A549 (cell line): ENCODE measurements around the gene OPTN. TPM values are rescaled to one million over a fixed set of nuclear protein-coding genes. Genes with fewer than 3 reads are reported as not detected.

ENCODE experiments used
- ATAC-seq, 2 experiments: fragments of 200-7000 bp in 1 of 2; fragments of >200 bp in 1 of 2; cut with Nextera tagmentation in 1 of 2; cut with Tn5 transposase in 1 of 2; 3 replicates each; pipeline versions ENCODE4 v1.8.0 to v1.9.1; 2018 to 2020; ENCODE audit warnings: mild to moderate bottlenecking in 1 of 2, moderate library complexity in 1 of 2
- CTCF ChIA-PET: fragments of 300-600 bp; sonication (Branson Sonifier 250); formaldehyde crosslinking; extraction: SDS; loops from one replicate; lab custom pipeline; 2021; ENCODE audit warnings: antibody characterized with exemption, inconsistent platforms; lab: Yijun Ruan, JAX
- POLR2A ChIA-PET: fragments of 350-600 bp; formaldehyde crosslinking; extraction: SDS; loops from one replicate; lab custom pipeline; 2021; ENCODE audit warnings: antibody characterized with exemption, inconsistent platforms; lab: Yijun Ruan, JAX
- DNase-seq, 2 experiments: peaks; one replicate each; pipeline versions ENCODE4 v3.0.0 to v3.0.0-alpha.2; 2011 to 2016; ENCODE audit warnings: low read depth in 1 of 2, low spot score in 1 of 2
- FAIRE-seq: peaks from 2 replicates; lab custom pipeline; 2011; peaks lifted over from hg19 to GRCh38; lab: Jason Lieb, UNC
- H3K27ac ChIP-seq, 2 experiments: fragments of >200 bp; sonication (Bioruptor Twin); formaldehyde crosslinking; 3 replicates each; pipeline ENCODE4 v1.5.1; 2016 to 2017
- H3K4me1 ChIP-seq: fragments of >200 bp; sonication (Bioruptor Twin); formaldehyde crosslinking; 3 replicates; pipeline ENCODE4 v1.6.1; 2016
- H3K4me2 ChIP-seq: fragments of >200 bp; sonication (Bioruptor Twin); formaldehyde crosslinking; 3 replicates; pipeline ENCODE4 v1.6.1; 2016
- H3K4me3 ChIP-seq: fragments of >200 bp; sonication (Bioruptor Twin); formaldehyde crosslinking; 3 replicates; pipeline ENCODE4 v1.5.1; 2016
- H3K9me3 ChIP-seq: fragments of >200 bp; sonication (Bioruptor Twin); formaldehyde crosslinking; 3 replicates; pipeline ENCODE4 v1.6.1; 2016
- BHLHE40 ChIP-seq: IDR thresholded peaks from 2 replicates; pipeline ENCODE4 v1.6.1; 2012; ENCODE audit warnings: low read depth, low read length, inconsistent platforms
- CHD2 ChIP-seq: fragments of 150-350 bp; IDR thresholded peaks from 2 replicates; pipeline ENCODE4 v1.6.1; 2014; ENCODE audit warnings: low read length; ENCODE audit not compliant: partially characterized antibody
- ELK1 ChIP-seq: fragments of 150-350 bp; IDR thresholded peaks from 2 replicates; pipeline ENCODE4 v1.6.1; 2014; ENCODE audit warnings: low read depth, mild to moderate bottlenecking, low read length
- FOSB ChIP-seq: fragments of 250-450 bp; sonication (Bioruptor Pico); IDR thresholded peaks from 2 replicates; pipeline ENCODE4 v1.5.0; 2020; ENCODE audit warnings: mild to moderate bottlenecking, moderate library complexity
- FOSL2 ChIP-seq, 2 experiments: fragments of 450-650 bp in 1 of 2; fragments of >200 bp in 1 of 2; sonication (Bioruptor Twin) in 1 of 2; formaldehyde crosslinking; IDR thresholded peaks; 2 replicates each; pipeline versions ENCODE4 v1.5.0 to v1.6.1; 2016 to 2020; ENCODE audit warnings: mild to moderate bottlenecking in 1 of 2, moderate library complexity in 1 of 2
- GATA3 ChIP-seq: IDR thresholded peaks from 2 replicates; pipeline ENCODE4 v1.6.1; 2012; ENCODE audit warnings: borderline replicate concordance
- HOXB5 ChIP-seq: fragments of 250-450 bp; sonication (Bioruptor Pico); IDR thresholded peaks from 2 replicates; pipeline ENCODE4 v1.5.0; 2020; ENCODE audit warnings: mild to moderate bottlenecking, moderate library complexity
- JUN ChIP-seq, 2 experiments: fragments of >200 bp; sonication (Bioruptor Twin); formaldehyde crosslinking; IDR thresholded peaks; 2 replicates in 1 of 2; 3 replicates in 1 of 2; pipeline ENCODE4 v1.6.1; 2016 to 2017
- NFE2L2 ChIP-seq: fragments of 150-350 bp; conservative IDR thresholded peaks from 2 replicates; pipeline ENCODE4 v1.6.1; 2014; ENCODE audit warnings: low read length
- RAD21 ChIP-seq, 2 experiments: fragments of >200 bp in 1 of 2; sonication (Bioruptor Twin) in 1 of 2; formaldehyde crosslinking in 1 of 2; IDR thresholded peaks in 1 of 2; conservative IDR thresholded peaks in 1 of 2; 2 replicates in 1 of 2; 3 replicates in 1 of 2; pipeline ENCODE4 v1.6.1; 2012 to 2018; ENCODE audit warnings: inconsistent platforms in 1 of 2
- RARB ChIP-seq: fragments of 250-450 bp; sonication (Bioruptor Pico); IDR thresholded peaks from 2 replicates; pipeline ENCODE4 v1.8.0; 2021; ENCODE audit warnings: mild to moderate bottlenecking, moderate library complexity
- RCOR1 ChIP-seq: fragments of 150-350 bp; IDR thresholded peaks from 2 replicates; pipeline ENCODE4 v1.6.1; 2014; ENCODE audit warnings: antibody characterized with exemption, low read length, low read depth
- REST ChIP-seq: fragments of 200-600 bp; sonication (generic); IDR thresholded peaks from 2 replicates; pipeline ENCODE4 v1.6.1; 2016; ENCODE audit warnings: antibody characterized with exemption, mild to moderate bottlenecking, moderate library complexity
- SMC3 ChIP-seq: fragments of >200 bp; sonication (Bioruptor Twin); formaldehyde crosslinking; IDR thresholded peaks from 3 replicates; pipeline ENCODE4 v1.6.1; 2018; ENCODE audit warnings: inconsistent platforms
- TFCP2L1 ChIP-seq: fragments of 250-450 bp; sonication (Bioruptor Pico); IDR thresholded peaks from 2 replicates; pipeline ENCODE4 v1.5.0; 2021; ENCODE audit warnings: mild to moderate bottlenecking
- WGBS: methylation state at CpG from one replicate; pipeline ENCODE4 v1.1.6; 2017; ENCODE audit errors: missing lambda C conversion rate; 5-methylcytosine and 5-hydroxymethylcytosine counted together
- polyA plus RNA-seq, 4 experiments: library from polyadenylated mRNA; depleted of rRNA in 3 of 4; stranded (reverse); fragments of >200 nt; fragmentation: RNase III in 1 of 4; extraction: RNeasy Plus Mini Kit Qiagen cat#74134 plus additional on column Dnase treatment in 1 of 4; gene quantifications; 2 replicates in 3 of 4; 3 replicates in 1 of 4; pipeline ENCODE4 v1.2.3, GENCODE V29; 2011 to 2017
- TF ChIP-seq, protein P1 (sequence below): fragments of >200 bp; sonication (Bioruptor Twin); formaldehyde crosslinking; IDR thresholded peaks from 3 replicates; pipeline ENCODE4 v1.5.1; 2016
- TF ChIP-seq, protein P2 (sequence below): fragments of 450-650 bp; IDR thresholded peaks from 2 replicates; pipeline ENCODE4 v1.6.1; 2014; ENCODE audit warnings: antibody characterized with exemption

OPTN gene
- polyA plus RNA-seq, 2 of the 4 experiments (the other 2 are of a cell fraction) = 31.8 to 33.2 TPM

GRCh38 chr10:13074563-13075451 is 25.2 kb upstream of the OPTN start:
- ATAC-seq = peak; percentile 99 to 100
- no peak overlapping the region for H3K27ac ChIP-seq
- H3K4me2 ChIP-seq = peak overlapping the region; percentile 47
- peak; percentile 79 for FAIRE-seq
- peak; percentile 76 to 81 for DNase-seq
- no peaks in the 10 kb centered on the region; the same call in 2 of the 3 replicates for H3K4me1 ChIP-seq
- H3K9me3 ChIP-seq = peaks cover 11% of the 10 kb centered on the region; the same call in 2 of the 3 replicates
- POLR2A ChIA-PET = no interaction called here
- TF ChIP-seq SMC3 (peak; percentile 85), RARB (CRISPR knock-in tag) (no peak), TFCP2L1 (CRISPR knock-in tag) (no peak), BHLHE40 (no peak), NFE2L2 (no peak), RAD21 (conservative IDR thresholded peaks at IDR 0.05 in 1 of 2, IDR thresholded peaks at IDR 0.05 in 1 of 2) (peak; percentile 95 to 96), ELK1 (no peak), CHD2 (no peak), JUN (IDR thresholded peaks at IDR 0.05) (no peak)
- TF ChIP-seq, protein P1, sequence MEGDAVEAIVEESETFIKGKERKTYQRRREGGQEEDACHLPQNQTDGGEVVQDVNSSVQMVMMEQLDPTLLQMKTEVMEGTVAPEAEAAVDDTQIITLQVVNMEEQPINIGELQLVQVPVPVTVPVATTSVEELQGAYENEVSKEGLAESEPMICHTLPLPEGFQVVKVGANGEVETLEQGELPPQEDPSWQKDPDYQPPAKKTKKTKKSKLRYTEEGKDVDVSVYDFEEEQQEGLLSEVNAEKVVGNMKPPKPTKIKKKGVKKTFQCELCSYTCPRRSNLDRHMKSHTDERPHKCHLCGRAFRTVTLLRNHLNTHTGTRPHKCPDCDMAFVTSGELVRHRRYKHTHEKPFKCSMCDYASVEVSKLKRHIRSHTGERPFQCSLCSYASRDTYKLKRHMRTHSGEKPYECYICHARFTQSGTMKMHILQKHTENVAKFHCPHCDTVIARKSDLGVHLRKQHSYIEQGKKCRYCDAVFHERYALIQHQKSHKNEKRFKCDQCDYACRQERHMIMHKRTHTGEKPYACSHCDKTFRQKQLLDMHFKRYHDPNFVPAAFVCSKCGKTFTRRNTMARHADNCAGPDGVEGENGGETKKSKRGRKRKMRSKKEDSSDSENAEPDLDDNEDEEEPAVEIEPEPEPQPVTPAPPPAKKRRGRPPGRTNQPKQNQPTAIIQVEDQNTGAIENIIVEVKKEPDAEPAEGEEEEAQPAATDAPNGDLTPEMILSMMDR = peak; percentile 91
- 12% methylated on average over 18 of the region's 18 CpGs for WGBS
- H3K4me3 ChIP-seq = no peak overlapping the region
- CTCF ChIA-PET = interaction anchor here (0.6 to 3.2 kb wide), 68 partner anchors 8 to 1371 kb away, joined by 3 to 45 read pairs (median 4); partner anchors contain the start of gene OPTN

DNA sequence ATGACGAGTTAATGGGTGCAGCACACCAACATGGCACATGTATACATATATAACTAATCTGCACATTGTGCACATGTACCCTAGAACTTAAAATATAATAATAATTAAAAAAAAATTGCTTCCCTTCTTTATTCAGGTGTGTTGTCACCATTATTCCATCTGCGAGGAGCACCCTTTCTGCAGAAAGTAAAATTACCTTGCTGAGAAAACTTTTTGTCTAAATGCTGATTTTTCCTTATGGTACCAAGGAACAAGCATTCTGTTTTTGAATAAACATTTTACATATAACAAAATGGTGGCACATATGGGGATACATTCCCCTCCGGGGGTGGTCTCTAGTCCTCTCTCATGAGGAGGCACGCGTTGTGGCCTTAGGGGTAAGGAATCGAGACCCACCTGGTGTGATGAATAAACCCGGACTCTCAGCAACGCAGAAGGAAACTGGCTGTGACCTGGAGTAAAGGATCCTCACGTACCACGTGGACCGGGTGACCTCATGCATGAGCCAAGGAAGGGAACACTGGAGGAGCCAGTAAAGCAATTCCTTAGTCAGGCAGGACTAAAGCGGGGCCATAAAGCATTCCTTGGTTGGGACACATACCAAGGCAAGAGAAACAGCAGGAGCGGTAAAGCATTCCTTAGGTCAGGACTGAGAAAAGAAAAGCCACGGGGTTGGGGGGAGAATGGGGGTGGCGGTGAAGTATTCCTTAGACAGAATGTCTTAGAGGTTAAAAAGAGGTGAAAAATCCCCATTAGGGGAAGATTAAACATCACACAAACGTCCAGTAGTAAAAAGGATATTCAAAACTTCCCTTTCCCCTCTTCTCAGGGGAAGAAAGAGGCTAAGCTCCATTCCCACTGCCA is 20.8 kb upstream of the OPTN start:
- no peak for ATAC-seq
- no peak overlapping the region for H3K4me3 ChIP-seq
- H3K9me3 ChIP-seq = peaks cover 29% of the 10 kb centered on the region
- ChIA-PET POLR2A (no interaction called here), CTCF (interaction anchor here (1.0 kb wide), 1 partner anchor 371 kb away, joined by 4 read pairs; no protein-coding TSS in a partner anchor)
- H3K27ac ChIP-seq = no peak overlapping the region
- DNase-seq = no peak
- FAIRE-seq = no peak
- 48% methylated on average over 16 of the region's 16 CpGs for WGBS
- no peaks in the 10 kb centered on the region; the same call in 2 of the 3 replicates for H3K4me1 ChIP-seq
- H3K4me2 ChIP-seq = no peak overlapping the region
- TF ChIP-seq, protein P2, sequence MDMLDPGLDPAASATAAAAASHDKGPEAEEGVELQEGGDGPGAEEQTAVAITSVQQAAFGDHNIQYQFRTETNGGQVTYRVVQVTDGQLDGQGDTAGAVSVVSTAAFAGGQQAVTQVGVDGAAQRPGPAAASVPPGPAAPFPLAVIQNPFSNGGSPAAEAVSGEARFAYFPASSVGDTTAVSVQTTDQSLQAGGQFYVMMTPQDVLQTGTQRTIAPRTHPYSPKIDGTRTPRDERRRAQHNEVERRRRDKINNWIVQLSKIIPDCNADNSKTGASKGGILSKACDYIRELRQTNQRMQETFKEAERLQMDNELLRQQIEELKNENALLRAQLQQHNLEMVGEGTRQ = no peak
- no peak for TF ChIP-seq GATA3
- no peak for TF ChIP-seq RCOR1
- no peak for TF ChIP-seq NFE2L2
- TF ChIP-seq FOSL2 (IDR thresholded peaks at IDR 0.05) = no peak
- TF ChIP-seq FOSL2 (CRISPR knock-in tag; IDR thresholded peaks at IDR 0.05) = no peak
- no peak for TF ChIP-seq FOSB (CRISPR knock-in tag)
- no peak for TF ChIP-seq HOXB5 (CRISPR knock-in tag)
- TF ChIP-seq REST = no peak
- no peak for TF ChIP-seq JUN (IDR thresholded peaks at IDR 0.05)
- TF ChIP-seq ELK1 = no peak
- no peak for TF ChIP-seq TFCP2L1 (CRISPR knock-in tag)
- TF ChIP-seq RAD21 (conservative IDR thresholded peaks at IDR 0.05 in 1 of 2, IDR thresholded peaks at IDR 0.05 in 1 of 2) = no peak
- TF ChIP-seq, all 56 proteins: peak for 0
